ENCODE measurements around the gene UBC.

The UBC gene

GRCh38 chr12:124861898-124862676 lies 52.4 kb downstream of the UBC start:
- Histone ChIP-seq H3K27ac (no peak overlapping the region), H3K9me3 (ENCODE audit: low read depth, low read length) (no peaks in the 10 kb centered on the region), H3K9ac (ENCODE audit: insufficient read length) (peak overlapping the region; percentile 90), H3K36me3 (ENCODE audit: insufficient read depth, low read length) (peaks cover 21% of the 10 kb centered on the region), H3K4me3 (peak overlapping the region; percentile 97)
- DNase-seq (ENCODE audit: low read depth, low spot score): no peak
- TF ChIP-seq EZH2 (IDR thresholded peaks at IDR 0.05) (no peak), FOXP2 (optimal IDR thresholded peaks at IDR 0.05; ENCODE audit: control extremely low read depth, extremely low read length, insufficient read depth) (no peak), POLR2AphosphoS5 (IDR thresholded peaks at IDR 0.05; ENCODE audit: borderline replicate concordance, low read depth, low read length) (no peak)
